NCI-H526 (cell line): ENCODE measurements around the gene OTX1.
"Not testable (repeated sequence)": the region's sequence is repeated elsewhere in the genome, so short reads cannot be mapped to it uniquely, and the experiment has no call there.

Experiments
- DNase-seq, 2 experiments: peaks; one replicate each; lab custom pipeline; 2025; lab: John Stamatoyannopoulos, UW

Gene OTX1

DNA sequence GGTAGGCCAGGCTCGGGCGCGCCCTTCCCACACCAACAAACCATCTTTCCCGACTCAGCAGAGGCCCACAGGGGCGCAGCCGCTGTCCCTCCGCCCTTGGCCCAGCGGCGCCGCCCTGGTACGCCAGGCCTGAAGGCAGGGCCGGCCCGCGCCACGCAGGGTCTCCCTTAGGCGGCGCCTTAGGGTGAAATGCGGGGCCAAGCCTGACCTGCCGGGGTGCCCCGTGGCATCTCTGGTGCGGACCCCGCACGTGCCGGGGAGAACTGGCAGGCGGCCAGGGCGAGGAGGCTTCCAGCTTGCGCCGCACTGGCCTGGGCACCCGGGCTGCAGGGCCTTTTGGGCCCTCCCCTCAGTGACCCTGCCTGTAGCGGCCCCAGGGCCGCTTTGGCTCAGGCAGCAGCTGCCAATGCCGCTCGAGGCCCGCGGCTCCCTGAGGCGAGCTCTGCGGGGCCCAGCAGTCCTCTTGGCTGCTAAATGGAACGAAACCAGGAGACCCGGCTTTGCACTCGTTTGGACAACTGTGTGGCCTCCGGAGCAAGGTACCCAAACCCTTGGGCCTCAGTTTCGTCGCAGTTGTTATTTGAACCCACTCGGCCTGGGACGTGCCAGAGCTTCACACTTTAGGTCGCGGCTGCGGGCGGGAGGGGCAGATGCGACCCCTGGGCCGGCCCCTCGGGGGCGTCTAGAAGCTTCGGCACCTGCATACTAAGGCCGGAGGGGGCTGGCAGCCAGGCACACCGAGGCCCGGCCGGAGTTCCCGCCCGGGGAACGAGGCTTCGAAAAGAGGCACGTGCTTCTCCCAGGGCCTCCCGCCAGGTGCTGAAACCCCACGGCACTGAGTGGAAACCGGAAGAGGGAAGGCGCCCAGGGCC, 8.5 kb downstream of the OTX1 start:
- peak in 1 of 2 experiments; percentile 25 for DNase-seq

DNA sequence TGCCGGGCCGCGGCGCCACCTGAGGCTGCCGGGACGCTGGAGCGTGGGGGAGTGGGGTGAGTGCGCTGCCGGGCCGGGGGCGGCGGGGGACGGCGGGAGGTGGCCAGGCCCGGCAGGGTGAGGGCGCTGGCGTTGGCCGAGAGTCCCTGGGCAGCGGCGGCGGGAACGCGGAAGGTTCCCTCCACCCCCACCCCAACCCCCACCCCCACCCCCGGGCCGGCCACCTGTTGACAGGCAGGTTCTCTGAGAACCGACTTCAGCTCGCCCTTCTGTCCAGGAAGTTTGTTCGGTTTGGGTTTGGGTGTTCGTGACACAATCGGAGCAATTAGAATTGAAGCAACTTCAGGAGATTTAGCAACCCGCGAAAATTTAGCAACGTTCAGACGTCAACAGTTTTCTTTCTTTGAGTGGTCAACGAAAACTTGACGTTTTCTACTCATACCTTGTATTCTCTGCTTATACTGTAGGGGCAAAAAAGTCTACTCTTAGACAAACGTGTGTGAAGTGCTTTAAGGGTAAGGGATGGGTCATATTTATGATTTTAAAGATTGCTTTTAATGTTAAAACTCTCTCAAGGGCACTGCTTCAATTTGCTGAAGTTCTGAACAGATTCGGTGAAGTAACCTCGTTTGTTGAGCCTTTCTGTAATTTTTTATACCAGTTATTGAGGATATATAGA, 9.3 kb downstream of the OTX1 start:
- DNase-seq = no peak

DNA sequence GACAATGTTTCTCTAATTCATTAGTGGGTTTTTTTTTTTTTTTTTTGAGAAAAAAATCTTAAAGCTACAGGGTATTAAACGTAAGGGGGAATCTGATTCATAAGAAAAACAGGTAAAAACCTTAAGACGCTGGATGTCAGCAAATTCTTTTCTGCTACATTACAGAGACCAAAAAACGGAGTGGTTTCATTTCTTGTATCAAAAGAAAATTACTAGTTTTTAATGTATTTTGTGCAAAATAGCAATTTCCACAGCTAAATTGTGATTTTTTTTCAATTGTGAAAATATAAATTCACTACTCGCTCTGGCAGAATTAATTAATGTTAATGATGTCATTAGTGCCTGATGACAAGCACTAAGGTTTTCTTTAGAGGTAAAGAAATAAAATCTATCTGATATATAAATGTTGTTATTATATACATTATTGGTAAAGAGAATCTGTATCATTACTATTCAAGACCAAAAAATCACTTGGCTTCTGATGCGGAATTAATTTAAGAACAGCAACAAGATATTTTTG, 9.9 kb downstream of the OTX1 start:
- DNase-seq = no peak

DNA sequence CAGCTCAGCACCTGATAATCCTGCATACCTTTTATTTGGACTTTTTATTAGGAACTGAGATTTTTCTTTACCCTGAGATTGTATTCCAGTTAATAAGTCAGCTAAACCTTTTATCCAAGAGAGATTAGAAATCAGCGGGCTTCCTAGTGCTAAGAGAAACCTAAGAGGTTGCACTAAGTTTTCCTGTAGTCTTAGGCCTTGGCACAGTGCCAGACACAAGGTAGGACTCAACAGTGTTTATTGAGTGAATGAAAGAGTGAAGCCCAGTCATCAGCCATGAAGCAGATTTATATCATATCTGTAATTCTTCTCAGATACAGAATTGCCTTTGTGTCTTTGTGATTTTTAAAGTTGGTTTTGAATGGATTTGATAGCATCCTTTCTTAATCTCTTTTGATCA, 13.6 kb downstream of the OTX1 start:
- DNase-seq = no peak

DNA sequence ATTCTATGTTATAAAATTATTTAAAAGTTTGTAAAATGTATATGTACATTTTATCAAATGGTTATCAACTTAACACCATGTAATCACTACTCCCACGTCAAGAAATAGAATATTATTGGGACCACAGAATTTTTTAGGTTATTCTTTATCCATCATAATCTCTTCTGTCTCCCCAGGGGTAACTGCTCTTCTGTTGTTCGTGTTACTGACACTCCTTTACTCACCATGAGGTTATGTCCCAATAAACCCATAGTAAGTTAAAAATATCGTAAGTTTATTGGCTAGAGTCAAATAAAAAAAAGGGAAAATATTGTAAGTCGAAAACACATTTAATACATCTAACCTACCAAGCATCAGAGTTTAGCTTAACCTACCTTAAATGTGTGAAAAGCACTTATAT, 14.0 kb downstream of the OTX1 start:
- DNase-seq = no peak

DNA sequence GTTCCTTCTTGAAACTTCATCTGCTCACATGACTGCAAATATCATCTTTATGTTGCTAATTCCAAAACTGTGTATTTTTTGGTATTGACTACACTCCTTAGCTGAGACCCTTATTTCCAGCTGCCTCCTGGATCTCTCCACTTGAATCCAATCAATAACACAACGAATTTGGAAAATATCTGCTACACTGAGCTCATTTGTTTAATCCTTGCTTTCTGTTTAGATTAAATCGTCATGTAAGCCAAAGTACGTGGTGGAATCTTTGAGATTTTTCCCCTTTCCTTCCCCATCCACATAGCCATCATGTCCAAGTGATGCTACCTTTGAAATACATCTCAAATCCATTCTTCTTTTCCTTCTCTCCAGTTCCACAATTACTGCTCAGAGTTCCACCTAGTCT, 15.6 kb downstream of the OTX1 start:
- no peak for DNase-seq

DNA sequence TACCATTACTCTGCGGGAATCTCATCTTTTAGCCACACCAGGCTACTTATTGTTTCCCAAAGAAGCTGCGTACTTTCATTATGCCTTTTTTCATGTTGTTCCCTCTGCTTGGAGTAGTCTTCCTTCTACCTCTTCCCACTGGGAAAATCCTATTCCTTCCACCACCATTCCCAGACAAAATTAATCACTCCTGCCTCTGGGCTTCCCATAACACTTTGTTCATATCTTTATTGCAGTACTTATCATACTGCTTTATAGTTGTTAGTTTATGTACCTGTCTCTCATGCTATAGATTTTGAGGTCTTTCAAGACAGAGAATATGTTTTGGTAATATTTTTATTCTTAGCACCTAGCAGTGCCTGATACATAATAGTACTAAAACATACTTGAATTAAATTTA, 16.2 kb downstream of the OTX1 start:
- no peak for DNase-seq

DNA sequence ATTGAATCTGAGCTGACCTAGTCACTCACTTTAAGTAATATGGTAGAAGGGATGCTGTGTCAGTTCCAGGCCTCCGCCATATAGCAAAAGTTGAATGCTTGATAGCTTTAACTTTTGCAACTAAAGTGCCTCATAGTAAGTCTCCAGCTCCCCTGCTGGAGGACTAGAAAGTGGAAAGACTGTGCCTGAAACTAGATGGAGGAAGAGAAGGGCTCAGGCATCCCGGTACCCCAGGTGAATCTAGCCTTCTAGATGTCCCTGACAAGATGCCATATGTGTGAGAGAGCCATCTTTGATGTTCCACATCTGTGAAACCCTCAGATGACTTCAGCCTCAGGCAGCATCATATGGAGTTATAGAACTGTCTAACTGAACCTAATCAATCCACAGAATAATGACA, 21.0 kb downstream of the OTX1 start:
- DNase-seq = no peak

DNA sequence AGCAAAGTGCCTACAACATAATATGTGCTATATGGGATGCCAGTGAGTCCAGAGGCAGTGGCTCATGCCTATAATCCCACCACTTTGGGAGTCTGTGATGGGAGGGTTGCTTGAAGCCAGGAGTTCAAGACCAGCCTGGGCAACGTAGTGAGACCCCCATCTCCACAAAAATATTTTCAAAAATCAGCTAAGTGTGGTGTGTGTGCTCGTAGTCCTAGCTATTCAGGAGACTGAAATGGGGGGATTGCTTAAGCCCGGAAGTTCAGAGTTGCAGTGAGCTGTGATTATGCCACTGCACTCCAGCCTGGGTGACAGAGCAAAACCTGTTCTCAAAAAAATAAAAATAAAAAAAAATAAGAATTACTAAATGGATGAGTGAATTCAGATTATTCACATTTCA, 23.4 kb downstream of the OTX1 start:
- no peak for DNase-seq

DNA sequence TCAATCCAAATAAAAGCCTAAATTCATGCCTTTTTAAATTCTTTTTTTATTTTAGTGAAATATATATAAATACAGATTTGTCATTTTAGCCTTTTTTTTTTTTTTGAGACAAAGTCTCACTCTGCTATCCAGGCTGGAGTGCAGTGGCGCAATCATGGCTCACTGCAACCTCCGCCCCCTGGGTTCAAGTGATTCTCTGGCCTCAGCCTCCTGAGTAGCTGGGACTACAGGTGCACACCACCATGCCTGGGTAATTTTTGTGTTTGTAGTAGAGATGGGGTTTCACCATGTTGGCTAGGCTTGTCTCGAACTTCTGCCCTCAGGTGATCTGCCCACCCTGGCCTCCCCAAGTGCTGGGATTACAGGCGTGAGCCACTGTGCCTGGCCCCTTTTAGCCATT, 23.8 kb downstream of the OTX1 start:
- DNase-seq = not testable (repeated sequence)

DNA sequence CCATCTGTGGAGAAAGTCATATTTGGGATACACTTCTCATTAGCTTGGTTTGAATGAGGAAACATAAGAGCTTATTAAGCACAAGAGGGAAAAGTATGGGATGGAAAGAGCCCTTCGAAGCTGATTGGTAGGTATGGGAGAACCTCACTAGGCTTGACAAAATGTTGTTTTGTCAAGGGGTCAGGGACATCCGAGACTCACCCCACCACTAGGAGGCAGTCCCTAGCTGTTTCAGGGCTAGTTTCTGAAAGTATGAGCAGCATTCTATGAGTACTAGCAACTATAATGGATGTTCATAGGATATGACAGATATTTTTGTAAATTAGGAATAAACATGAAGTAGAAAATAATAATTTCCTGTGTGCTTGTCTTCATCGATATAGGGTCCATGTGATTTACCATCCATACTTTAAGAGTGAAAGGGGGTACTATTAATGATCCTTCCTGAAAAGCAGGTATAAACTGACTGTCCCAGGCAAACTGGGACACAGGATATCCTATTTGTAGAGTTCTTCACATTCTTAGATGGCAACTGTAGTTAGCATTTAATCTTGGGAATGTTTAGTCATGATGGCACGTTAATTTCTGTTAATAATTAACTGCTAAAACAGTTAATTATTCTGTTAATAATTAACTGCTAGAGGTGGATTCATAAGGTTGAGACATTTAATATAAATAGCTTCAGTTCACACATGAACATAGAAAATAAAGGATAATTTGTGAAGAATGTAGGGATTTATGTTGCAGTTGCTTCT, 28.4 kb downstream of the OTX1 start:
- peak in 1 of 2 experiments; percentile 44 for DNase-seq

DNA sequence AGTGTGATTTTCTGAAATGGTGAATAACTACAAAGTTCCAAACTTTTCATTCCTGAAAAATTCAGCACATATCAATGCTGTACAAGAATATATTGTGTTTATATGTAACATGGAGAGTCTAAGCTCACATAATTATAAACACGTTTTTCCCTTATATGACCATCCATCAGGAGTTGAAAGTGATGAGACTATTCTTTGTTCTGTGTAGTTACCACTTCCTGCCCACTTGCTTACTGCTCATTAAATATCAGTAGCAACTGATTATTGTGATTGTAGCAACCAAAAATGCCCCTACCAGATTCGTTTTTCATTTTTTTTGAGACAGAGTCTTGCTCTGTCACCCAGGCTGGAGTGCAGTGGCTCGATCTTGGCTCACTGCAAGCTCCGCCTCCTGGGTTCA, 30.8 kb downstream of the OTX1 start:
- no peak for DNase-seq

DNA sequence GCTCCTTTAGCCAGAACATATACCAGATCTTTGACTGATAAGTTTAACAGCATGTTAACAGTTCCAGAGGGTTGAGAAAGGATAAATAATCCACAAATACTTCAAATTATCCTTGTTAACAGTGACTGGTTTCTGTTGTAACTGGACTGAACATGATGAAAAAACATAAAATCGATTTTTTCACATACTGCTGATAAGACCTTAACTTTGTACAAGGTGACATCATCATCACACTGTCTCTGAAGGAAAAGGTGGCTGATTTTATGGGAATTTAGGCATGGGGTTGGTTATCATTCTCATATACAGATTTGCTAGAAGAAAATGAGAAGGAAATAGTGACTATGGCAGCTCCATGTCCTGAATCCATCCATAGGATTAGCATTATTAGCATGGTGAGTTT, 36.1 kb downstream of the OTX1 start:
- no peak for DNase-seq

DNA sequence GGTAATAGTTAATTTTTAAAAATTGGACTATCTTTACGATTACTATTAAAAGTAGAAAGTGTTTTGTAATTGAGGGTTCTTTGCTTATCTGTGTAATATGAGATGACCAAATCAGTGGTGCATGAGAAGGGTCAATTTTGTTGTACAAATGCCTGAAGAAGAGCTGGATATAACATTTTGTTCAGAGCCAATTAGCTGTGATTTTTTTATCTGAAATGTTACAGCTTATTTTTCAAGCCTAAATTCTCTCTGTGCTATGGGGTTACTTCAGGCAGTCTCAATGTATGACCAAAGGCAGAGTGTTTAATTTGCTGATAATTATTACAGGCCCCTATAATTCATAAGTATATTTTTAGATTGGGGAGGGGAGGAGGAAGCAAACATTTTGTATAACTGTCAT, 41.8 kb downstream of the OTX1 start:
- no peak for DNase-seq

DNA sequence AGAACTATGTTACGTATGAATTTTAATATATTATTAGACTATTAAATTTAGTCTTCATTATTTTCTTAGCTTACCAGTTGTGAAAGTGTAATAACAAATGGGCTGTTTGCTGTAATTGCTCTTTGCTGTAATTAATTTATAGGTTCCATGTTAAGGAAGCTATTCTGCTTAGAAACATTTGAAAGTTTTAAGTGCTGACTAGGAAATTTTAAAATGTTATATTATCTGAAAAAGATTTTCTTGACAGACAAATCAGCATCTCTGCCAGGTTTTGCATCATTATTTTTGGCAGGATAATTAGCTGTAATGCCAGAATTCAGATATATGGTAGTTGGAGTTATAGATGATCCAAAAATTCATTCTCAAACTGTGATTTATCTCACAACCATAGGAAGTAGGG, 42.2 kb downstream of the OTX1 start:
- no peak for DNase-seq

DNA sequence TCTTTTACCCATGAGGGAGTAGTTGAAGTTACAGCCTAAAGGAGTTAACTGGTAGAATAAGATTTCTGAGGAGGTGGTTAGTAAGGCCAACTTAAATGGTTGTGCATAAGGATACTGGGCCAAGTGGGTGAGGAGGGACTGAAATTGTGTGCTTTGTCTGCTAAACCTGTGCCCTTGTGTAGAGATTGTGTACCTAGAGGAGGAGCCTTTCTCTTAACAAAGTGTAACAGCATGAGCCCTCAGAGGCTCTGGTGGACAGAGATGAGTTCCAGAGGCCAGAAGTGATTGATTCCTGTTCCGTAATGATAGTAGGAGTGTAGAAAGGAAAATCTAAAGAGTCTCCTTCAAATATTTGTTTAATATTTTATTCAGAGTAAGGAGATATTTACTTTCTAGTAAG, 42.9 kb downstream of the OTX1 start:
- no peak for DNase-seq

DNA sequence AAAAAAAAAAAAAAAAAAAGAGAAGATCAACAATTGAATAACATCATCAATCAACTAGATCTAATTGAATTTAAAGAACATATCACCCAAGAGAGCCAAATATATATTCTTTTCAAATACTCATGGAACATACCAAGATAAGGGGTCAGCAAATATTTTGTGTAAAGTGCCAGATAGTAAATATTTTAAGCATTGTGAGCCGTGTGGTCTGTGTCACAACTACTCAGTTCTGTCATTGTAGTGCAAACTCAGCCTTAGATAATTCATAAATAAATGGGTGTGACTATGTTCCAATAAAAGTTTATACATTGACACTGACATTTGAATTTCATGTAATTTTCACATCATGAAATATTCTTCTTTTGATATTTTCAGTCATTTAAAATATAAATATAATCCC, 45.9 kb downstream of the OTX1 start:
- DNase-seq = no peak

DNA sequence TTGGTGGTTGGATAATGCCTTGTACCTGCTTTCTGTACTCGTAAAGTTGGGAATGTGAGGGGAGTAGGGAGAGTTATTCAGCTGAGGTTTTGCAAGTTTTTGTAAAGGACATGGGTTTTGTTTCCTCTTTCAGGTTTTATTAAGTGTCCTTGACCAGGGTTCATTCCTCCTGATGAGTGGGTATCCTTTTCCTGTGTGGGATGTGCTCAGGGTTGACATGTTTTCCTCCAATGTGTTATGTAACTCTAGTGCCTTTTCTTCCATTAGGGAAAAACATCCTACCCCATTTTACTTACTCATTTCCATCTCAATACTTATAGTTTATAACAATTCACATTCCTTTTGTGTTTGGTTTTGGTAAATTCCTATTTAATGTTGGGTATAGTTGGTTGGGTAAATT, 48.4 kb downstream of the OTX1 start:
- no peak for DNase-seq

DNA sequence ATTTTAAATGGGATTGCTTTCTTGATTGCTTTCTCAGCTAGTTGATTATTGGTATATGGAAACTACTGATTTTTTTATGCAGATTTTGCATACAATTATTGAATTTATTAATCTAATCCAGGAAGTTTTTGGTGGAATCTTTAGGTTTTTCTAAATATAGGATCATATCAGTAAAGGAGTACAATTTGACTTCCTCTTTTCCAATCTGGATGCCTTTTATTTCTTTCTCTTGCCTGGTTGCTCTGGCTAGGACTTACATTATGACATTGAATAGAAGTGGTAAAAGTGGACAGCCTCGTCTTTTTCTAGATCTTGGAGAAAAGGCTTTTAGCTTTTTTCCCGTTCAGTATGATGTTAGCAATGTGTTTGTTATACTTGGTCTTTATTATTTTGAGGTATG, 51.3 kb downstream of the OTX1 start:
- no peak for DNase-seq

DNA sequence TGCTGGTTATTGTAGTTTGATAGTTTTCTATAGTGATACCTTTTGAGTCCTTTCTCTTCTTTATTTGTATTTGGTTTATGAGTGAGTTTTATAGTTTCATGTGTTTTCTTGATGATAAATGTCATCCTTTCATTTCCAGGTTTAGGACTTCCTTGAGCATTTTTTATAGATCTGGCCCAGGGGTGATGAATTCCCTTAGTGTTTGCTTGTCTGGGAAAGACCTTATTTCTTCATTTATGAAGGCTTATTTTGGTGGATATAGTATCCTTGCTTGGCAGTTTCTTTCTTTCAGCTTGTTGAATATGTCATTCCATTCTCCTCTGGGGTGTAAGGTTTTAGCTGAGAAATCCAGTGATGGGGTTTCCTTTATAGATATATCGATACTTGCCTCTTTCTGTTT, 53.9 kb downstream of the OTX1 start:
- DNase-seq = no peak
